ENCODE data around the gene CA10.

CA10 gene

GRCh38 chr17:52024300-52024870 is 134.1 kb downstream of the CA10 start:
- H3K4me1 ChIP-seq (ENCODE audit: control insufficient read depth, insufficient read depth, low read length) = no peaks in the 10 kb centered on the region
- H3K9me3 ChIP-seq (ENCODE audit: control insufficient read depth, insufficient read depth, low read depth, low read length) = no peaks in the 10 kb centered on the region
- H3K36me3 ChIP-seq (ENCODE audit: control insufficient read depth, insufficient read depth, low read length) = no peaks in the 10 kb centered on the region
- no peak overlapping the region for H3K9ac ChIP-seq (ENCODE audit: low read length)
- H3K27ac ChIP-seq (ENCODE audit: low read depth, low read length) = no peak overlapping the region
- no peaks in the 10 kb centered on the region for H3K27me3 ChIP-seq (ENCODE audit: control insufficient read depth, insufficient read depth, low read length)
- H3K4me3 ChIP-seq (ENCODE audit: low read depth, low read length) = no peak overlapping the region

- H3K9ac ChIP-seq (ENCODE audit: low read length) = no peak overlapping the region
- no peaks in the 10 kb centered on the region for H3K36me3 ChIP-seq (ENCODE audit: control insufficient read depth, insufficient read depth, low read length)
- no peaks in the 10 kb centered on the region for H3K9me3 ChIP-seq (ENCODE audit: control insufficient read depth, insufficient read depth, low read depth, low read length)
- no peaks in the 10 kb centered on the region for H3K27me3 ChIP-seq (ENCODE audit: control insufficient read depth, insufficient read depth, low read length)
- H3K4me1 ChIP-seq (ENCODE audit: control insufficient read depth, insufficient read depth, low read length) = no peaks in the 10 kb centered on the region
- H3K27ac ChIP-seq (ENCODE audit: low read depth, low read length) = no peak overlapping the region
- H3K4me3 ChIP-seq (ENCODE audit: low read depth, low read length) = no peak overlapping the region
Observed at GRCh38 chr17:52011064-52011463, 147.4 kb downstream of the CA10 start.

- H3K4me1 ChIP-seq (ENCODE audit: control insufficient read depth, insufficient read depth, low read length) = no peaks in the 10 kb centered on the region
- no peaks in the 10 kb centered on the region for H3K9me3 ChIP-seq (ENCODE audit: control insufficient read depth, insufficient read depth, low read depth, low read length)
- H3K36me3 ChIP-seq (ENCODE audit: control insufficient read depth, insufficient read depth, low read length) = no peaks in the 10 kb centered on the region
- H3K27ac ChIP-seq (ENCODE audit: low read depth, low read length) = no peak overlapping the region
- H3K27me3 ChIP-seq (ENCODE audit: control insufficient read depth, insufficient read depth, low read length) = no peaks in the 10 kb centered on the region
- no peak overlapping the region for H3K9ac ChIP-seq (ENCODE audit: low read length)
- H3K4me3 ChIP-seq (ENCODE audit: low read depth, low read length) = no peak overlapping the region
Observed at GRCh38 chr17:51999654-52000053, 158.9 kb downstream of the CA10 start.

DNA sequence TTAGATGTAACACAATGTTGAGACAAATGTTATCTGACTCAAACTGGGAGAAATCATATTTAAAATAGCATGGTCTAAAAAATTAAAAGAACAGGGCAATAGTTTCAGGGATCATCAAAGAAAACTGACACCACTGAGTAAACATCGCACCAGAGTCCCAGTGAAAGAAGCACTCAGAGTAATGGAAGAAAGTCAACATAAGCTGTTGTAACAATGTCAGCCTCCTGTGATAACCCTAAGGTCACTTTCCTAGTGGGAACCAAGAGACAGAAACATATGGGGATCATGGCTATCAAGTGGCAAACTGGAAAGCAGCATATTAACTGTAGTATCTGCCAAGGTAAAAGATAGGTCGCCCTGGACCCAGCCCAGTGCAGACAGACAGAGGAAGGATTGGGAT is 160.8 kb downstream of the CA10 start:
- Histone ChIP-seq H3K36me3 (ENCODE audit: control insufficient read depth, insufficient read depth, low read length) (no peaks in the 10 kb centered on the region), H3K27ac (ENCODE audit: low read depth, low read length) (no peak overlapping the region), H3K4me1 (ENCODE audit: control insufficient read depth, insufficient read depth, low read length) (no peaks in the 10 kb centered on the region), H3K9me3 (ENCODE audit: control insufficient read depth, insufficient read depth, low read depth, low read length) (no peaks in the 10 kb centered on the region), H3K27me3 (ENCODE audit: control insufficient read depth, insufficient read depth, low read length) (no peaks in the 10 kb centered on the region), H3K9ac (ENCODE audit: low read length) (no peak overlapping the region), H3K4me3 (ENCODE audit: low read depth, low read length) (no peak overlapping the region)

DNA sequence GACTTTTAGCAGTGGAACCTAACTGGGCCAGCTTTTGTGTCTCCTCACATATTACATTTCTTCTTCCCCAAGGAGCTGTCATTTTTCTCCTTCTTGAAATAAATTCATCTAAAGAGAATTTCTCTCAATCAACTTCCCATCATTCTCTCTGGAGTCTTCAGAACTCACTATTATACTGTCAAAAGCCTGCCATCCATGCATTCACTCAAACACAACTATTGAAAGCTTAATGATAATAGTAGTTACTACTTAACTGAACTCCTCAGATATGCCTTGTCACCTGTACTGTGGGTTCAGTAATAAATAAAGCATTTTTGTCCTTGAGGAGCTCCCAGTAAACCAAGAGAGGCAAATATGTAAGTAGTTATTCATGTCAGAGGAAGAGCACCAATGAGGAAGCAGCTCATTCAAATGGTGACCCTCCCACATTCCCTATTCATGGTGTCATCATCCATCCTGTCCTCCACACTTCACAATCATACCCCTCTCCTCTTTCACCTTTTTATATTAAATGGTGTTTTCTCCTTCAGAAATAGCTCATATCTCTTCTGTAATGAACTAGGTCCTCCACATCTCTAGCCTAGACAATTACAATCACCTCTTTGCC is 162.6 kb downstream of the CA10 start:
- H3K4me1 ChIP-seq (ENCODE audit: control insufficient read depth, insufficient read depth, low read length) = no peaks in the 10 kb centered on the region
- H3K9me3 ChIP-seq (ENCODE audit: control insufficient read depth, insufficient read depth, low read depth, low read length) = no peaks in the 10 kb centered on the region
- H3K9ac ChIP-seq (ENCODE audit: low read length) = no peak overlapping the region
- H3K27me3 ChIP-seq (ENCODE audit: control insufficient read depth, insufficient read depth, low read length) = no peaks in the 10 kb centered on the region
- no peaks in the 10 kb centered on the region for H3K36me3 ChIP-seq (ENCODE audit: control insufficient read depth, insufficient read depth, low read length)
- H3K27ac ChIP-seq (ENCODE audit: low read depth, low read length) = no peak overlapping the region
- no peak overlapping the region for H3K4me3 ChIP-seq (ENCODE audit: low read depth, low read length)

DNA sequence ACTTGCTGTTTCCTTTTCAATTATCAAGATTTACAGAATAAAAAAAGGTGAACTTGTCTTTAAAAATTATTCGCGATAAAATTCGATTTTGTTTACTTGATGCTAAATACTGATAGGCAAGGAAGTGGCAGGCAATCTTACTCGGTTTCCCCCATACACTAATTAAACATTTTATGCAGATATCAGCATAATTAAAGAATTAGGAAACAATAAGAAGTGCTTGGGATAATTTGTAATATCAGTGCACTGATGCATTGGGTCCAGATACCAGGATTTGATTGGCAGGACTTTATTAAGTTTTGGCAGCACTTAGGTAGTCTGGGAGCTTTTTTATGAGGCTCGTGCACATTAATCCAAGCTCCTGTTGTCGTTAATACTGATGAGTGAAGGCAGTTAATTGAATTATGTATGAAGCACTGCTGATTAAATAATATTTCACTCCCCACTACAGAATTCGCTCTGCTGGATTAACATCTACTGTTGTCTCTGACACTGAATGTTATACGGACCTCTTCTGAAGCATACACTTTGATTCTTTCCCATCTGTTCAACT is 165.6 kb downstream of the CA10 start:
- Histone ChIP-seq H3K36me3 (ENCODE audit: control insufficient read depth, insufficient read depth, low read length) (no peaks in the 10 kb centered on the region), H3K27ac (ENCODE audit: low read depth, low read length) (no peak overlapping the region)

GRCh38 chr17:51971121-51971520 is 187.4 kb downstream of the CA10 start:
- H3K4me1 ChIP-seq (ENCODE audit: control insufficient read depth, insufficient read depth, low read length) = no peaks in the 10 kb centered on the region
- no peak overlapping the region for H3K4me3 ChIP-seq (ENCODE audit: low read depth, low read length)
- no peaks in the 10 kb centered on the region for H3K36me3 ChIP-seq (ENCODE audit: control insufficient read depth, insufficient read depth, low read length)
- H3K27ac ChIP-seq (ENCODE audit: low read depth, low read length) = no peak overlapping the region
- no peaks in the 10 kb centered on the region for H3K27me3 ChIP-seq (ENCODE audit: control insufficient read depth, insufficient read depth, low read length)
- no peak overlapping the region for H3K9ac ChIP-seq (ENCODE audit: low read length)
- H3K9me3 ChIP-seq (ENCODE audit: control insufficient read depth, insufficient read depth, low read depth, low read length) = no peaks in the 10 kb centered on the region

More for the DNA sequence above, 165.6 kb downstream of the CA10 start:
- no peaks in the 10 kb centered on the region for H3K4me1 ChIP-seq (ENCODE audit: control insufficient read depth, insufficient read depth, low read length)
- H3K27me3 ChIP-seq (ENCODE audit: control insufficient read depth, insufficient read depth, low read length) = no peaks in the 10 kb centered on the region
- H3K4me3 ChIP-seq (ENCODE audit: low read depth, low read length) = no peak overlapping the region
- no peak overlapping the region for H3K9ac ChIP-seq (ENCODE audit: low read length)
- no peaks in the 10 kb centered on the region for H3K9me3 ChIP-seq (ENCODE audit: control insufficient read depth, insufficient read depth, low read depth, low read length)

- Histone ChIP-seq H3K4me3 (ENCODE audit: low read depth, low read length) (no peak overlapping the region), H3K27me3 (ENCODE audit: control insufficient read depth, insufficient read depth, low read length) (no peaks in the 10 kb centered on the region), H3K9ac (ENCODE audit: low read length) (no peak overlapping the region), H3K27ac (ENCODE audit: low read depth, low read length) (no peak overlapping the region), H3K36me3 (ENCODE audit: control insufficient read depth, insufficient read depth, low read length) (no peaks in the 10 kb centered on the region), H3K4me1 (ENCODE audit: control insufficient read depth, insufficient read depth, low read length) (no peaks in the 10 kb centered on the region), H3K9me3 (ENCODE audit: control insufficient read depth, insufficient read depth, low read depth, low read length) (peaks cover 12% of the 10 kb centered on the region; the same call in 1 of the 2 replicates)
Observed at GRCh38 chr17:51961689-51962088, 196.8 kb downstream of the CA10 start.

DNA sequence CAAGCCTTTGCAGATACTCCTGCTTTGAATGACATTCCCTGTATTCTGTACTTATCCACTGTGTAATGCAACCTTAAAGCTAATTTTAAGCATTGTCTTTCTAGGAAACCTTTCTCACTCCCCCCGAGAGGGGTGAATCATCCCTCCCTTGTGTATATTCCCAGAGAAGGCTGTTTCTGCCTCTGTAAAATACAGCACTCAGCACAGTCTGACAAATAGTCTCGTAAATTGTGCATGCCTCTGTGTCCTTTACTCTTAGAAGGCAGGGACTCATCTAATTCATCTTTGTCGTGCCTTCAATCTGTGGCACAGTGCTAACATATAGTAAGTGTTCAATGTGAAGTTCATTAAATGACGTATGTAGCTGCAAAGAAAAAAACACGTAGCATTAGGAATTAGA is 200.7 kb downstream of the CA10 start:
- Histone ChIP-seq H3K9ac (ENCODE audit: low read length) (no peak overlapping the region), H3K9me3 (ENCODE audit: control insufficient read depth, insufficient read depth, low read depth, low read length) (peaks cover 12% of the 10 kb centered on the region; the same call in 1 of the 2 replicates), H3K36me3 (ENCODE audit: control insufficient read depth, insufficient read depth, low read length) (no peaks in the 10 kb centered on the region), H3K4me1 (ENCODE audit: control insufficient read depth, insufficient read depth, low read length) (no peaks in the 10 kb centered on the region), H3K27ac (ENCODE audit: low read depth, low read length) (no peak overlapping the region), H3K4me3 (ENCODE audit: low read depth, low read length) (no peak overlapping the region), H3K27me3 (ENCODE audit: control insufficient read depth, insufficient read depth, low read length) (no peaks in the 10 kb centered on the region)

DNA sequence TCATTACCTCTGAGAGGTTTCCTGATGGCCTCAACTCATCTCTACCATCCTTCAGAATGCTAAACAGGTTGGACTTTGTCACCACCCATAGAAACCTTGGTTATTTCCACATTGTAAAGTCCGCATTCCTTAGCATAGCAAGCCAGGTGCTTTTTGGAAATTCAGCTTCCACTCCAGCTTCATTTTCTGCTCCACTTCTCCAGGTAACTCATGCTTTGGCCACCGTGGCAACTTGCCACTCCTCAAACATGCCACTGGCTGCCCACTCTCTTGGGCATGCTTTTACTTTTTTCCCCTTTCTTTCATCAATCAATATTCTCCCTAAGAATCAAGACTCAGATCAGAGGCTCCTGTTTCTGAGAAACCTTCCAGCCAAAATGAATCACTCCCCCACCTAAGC is 203.3 kb downstream of the CA10 start:
- Histone ChIP-seq H3K4me1 (ENCODE audit: control insufficient read depth, insufficient read depth, low read length) (no peaks in the 10 kb centered on the region), H3K27me3 (ENCODE audit: control insufficient read depth, insufficient read depth, low read length) (no peaks in the 10 kb centered on the region), H3K9me3 (ENCODE audit: control insufficient read depth, insufficient read depth, low read depth, low read length) (no peaks in the 10 kb centered on the region), H3K36me3 (ENCODE audit: control insufficient read depth, insufficient read depth, low read length) (no peaks in the 10 kb centered on the region), H3K27ac (ENCODE audit: low read depth, low read length) (no peak overlapping the region), H3K9ac (ENCODE audit: low read length) (no peak overlapping the region), H3K4me3 (ENCODE audit: low read depth, low read length) (no peak overlapping the region)

- Histone ChIP-seq H3K36me3 (ENCODE audit: control insufficient read depth, insufficient read depth, low read length) (no peaks in the 10 kb centered on the region), H3K27ac (ENCODE audit: low read depth, low read length) (no peak overlapping the region), H3K4me3 (ENCODE audit: low read depth, low read length) (no peak overlapping the region), H3K9me3 (ENCODE audit: control insufficient read depth, insufficient read depth, low read depth, low read length) (no peaks in the 10 kb centered on the region), H3K27me3 (ENCODE audit: control insufficient read depth, insufficient read depth, low read length) (no peaks in the 10 kb centered on the region), H3K4me1 (ENCODE audit: control insufficient read depth, insufficient read depth, low read length) (no peaks in the 10 kb centered on the region), H3K9ac (ENCODE audit: low read length) (no peak overlapping the region)
Observed at GRCh38 chr17:51954232-51954765, 204.2 kb downstream of the CA10 start.

Measured in HUES6 (cell line).